Fibroblast of mammary gland (primary cell): ENCODE results near the gene KRTAP3-1.

Experiments
- DNase-seq: peaks from one replicate; pipeline ENCODE4 v3.0.0-alpha.2; 2010; ENCODE audit warnings: low read depth
- H3K4me3 ChIP-seq: 2 replicates; pipeline ENCODE4 v1.5.1; 2011; ENCODE audit warnings: low read depth, mild to moderate bottlenecking, low read length, moderate library complexity; ENCODE audit not compliant: control insufficient read depth
- CTCF ChIP-seq: conservative IDR thresholded peaks from 2 replicates; pipeline ENCODE4 v1.5.1; 2011; ENCODE audit warnings: low read depth, low read length, inconsistent platforms; ENCODE audit not compliant: control insufficient read depth, insufficient read depth

KRTAP3-1 gene

GRCh38 chr17:40962059-40962561 lies 46.8 kb downstream of the KRTAP3-1 start:
- TF ChIP-seq CTCF, result no peak
- H3K4me3 ChIP-seq, result no peak overlapping the region
- no peak for DNase-seq

GRCh38 chr17:40961591-40961990 lies 47.3 kb downstream of the KRTAP3-1 start:
- TF ChIP-seq CTCF, result no peak
- no peak overlapping the region for H3K4me3 ChIP-seq
- no peak for DNase-seq

- TF ChIP-seq CTCF, result no peak
- DNase-seq, result peak; percentile 11
- H3K4me3 ChIP-seq, result no peak overlapping the region
Measured at GRCh38 chr17:40960144-40960543, 48.8 kb downstream of the KRTAP3-1 start.
